A673 (cell line): ENCODE results near the gene PFN4.

Experiments
- EZH2 ChIP-seq: fragments of 200-600 bp; sonication (generic); IDR thresholded peaks from 2 replicates; pipeline ENCODE4 v1.6.1; 2017; ENCODE audit warnings: borderline replicate concordance, low read depth, mild to moderate bottlenecking, mixed read lengths, antibody characterized with exemption, low read length; ENCODE audit not compliant: poor library complexity, severe bottlenecking
- TF ChIP-seq, protein P1 (sequence below): fragments of 300-800, 200-600 bp; sonication (generic); conservative IDR thresholded peaks from 2 replicates; pipeline ENCODE4 v1.5.1; 2017; ENCODE audit warnings: low read depth, mild to moderate bottlenecking, antibody characterized with exemption, low read length, moderate library complexity, mixed read lengths

DNA sequence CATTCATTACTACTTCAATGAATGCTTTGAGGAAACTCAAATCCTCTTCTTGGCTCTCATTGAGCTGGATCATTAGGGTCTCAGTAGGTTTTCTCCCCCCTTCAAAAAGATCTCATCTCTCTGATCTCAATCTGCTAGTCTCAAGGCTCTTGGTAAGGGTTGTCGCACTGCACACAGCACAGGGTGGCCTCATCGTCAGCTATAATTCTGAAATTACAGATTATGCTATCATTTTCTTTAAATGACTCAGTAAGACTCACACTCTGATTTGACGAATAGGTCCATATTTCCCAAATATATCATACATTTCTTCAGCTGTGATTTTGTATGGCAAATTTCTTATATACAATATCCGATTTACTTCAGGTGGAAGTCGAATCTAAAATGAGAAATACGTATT is 49.3 kb downstream of the PFN4 start:
- TF ChIP-seq, protein P1, sequence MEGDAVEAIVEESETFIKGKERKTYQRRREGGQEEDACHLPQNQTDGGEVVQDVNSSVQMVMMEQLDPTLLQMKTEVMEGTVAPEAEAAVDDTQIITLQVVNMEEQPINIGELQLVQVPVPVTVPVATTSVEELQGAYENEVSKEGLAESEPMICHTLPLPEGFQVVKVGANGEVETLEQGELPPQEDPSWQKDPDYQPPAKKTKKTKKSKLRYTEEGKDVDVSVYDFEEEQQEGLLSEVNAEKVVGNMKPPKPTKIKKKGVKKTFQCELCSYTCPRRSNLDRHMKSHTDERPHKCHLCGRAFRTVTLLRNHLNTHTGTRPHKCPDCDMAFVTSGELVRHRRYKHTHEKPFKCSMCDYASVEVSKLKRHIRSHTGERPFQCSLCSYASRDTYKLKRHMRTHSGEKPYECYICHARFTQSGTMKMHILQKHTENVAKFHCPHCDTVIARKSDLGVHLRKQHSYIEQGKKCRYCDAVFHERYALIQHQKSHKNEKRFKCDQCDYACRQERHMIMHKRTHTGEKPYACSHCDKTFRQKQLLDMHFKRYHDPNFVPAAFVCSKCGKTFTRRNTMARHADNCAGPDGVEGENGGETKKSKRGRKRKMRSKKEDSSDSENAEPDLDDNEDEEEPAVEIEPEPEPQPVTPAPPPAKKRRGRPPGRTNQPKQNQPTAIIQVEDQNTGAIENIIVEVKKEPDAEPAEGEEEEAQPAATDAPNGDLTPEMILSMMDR, result no peak
- no peak for TF ChIP-seq EZH2
